Karpas-422 (cell line): ENCODE results near the gene ZMAT3. TPM values are rescaled to one million over a fixed set of nuclear protein-coding genes. Genes with fewer than 3 reads are reported as not detected.

Experiments used
- DNase-seq: peaks from one replicate; pipeline ENCODE4 v3.0.0-alpha.2; 2015
- H2AFZ ChIP-seq: fragments of 200-600 bp; sonication (generic); 2 replicates; pipeline ENCODE4 v1.6.1; 2014; ENCODE audit warnings: antibody characterized with exemption, low read length, mixed read lengths
- H3K27ac ChIP-seq: fragments of 200-600 bp; sonication (generic); 2 replicates; pipeline ENCODE4 v1.5.1; 2014; ENCODE audit warnings: mild to moderate bottlenecking, low read length, moderate library complexity
- H3K27me3 ChIP-seq: fragments of 200-600 bp; sonication (generic); 2 replicates; pipeline ENCODE4 v1.6.1; 2014; ENCODE audit warnings: low read length, mixed read lengths
- H3K36me3 ChIP-seq: fragments of 200-600 bp; sonication (generic); 2 replicates; pipeline ENCODE4 v1.6.1; 2014; ENCODE audit warnings: low read length, mixed read lengths; ENCODE audit not compliant: insufficient read depth
- H3K4me1 ChIP-seq: fragments of 200-600 bp; sonication (generic); 2 replicates; pipeline ENCODE4 v1.6.1; 2014; ENCODE audit warnings: mild to moderate bottlenecking, low read length, mixed read lengths
- H3K4me2 ChIP-seq: fragments of 200-600 bp; sonication (generic); 2 replicates; pipeline ENCODE4 v1.6.1; 2014; ENCODE audit warnings: low read length, low read depth, mild to moderate bottlenecking; ENCODE audit not compliant: poor library complexity, severe bottlenecking
- H3K4me3 ChIP-seq: fragments of 200-600 bp; sonication (generic); 2 replicates; pipeline ENCODE4 v1.5.1; 2014; ENCODE audit warnings: mild to moderate bottlenecking, antibody characterized with exemption, low read length, mixed read lengths
- H3K79me2 ChIP-seq: fragments of 200-600 bp; sonication (generic); 2 replicates; pipeline ENCODE4 v1.6.1; 2014; ENCODE audit warnings: mild to moderate bottlenecking, low read length, mixed read lengths
- H3K9ac ChIP-seq: fragments of 200-600 bp; sonication (generic); 2 replicates; pipeline ENCODE4 v1.6.0; 2014; ENCODE audit warnings: low read length
- H3K9me2 ChIP-seq: fragments of 200-600 bp; sonication (generic), shearing (Covaris generic); replicated peaks from 2 replicates; pipeline ENCODE4 v1.6.0; 2014; ENCODE audit warnings: mild to moderate bottlenecking, low read length, moderate library complexity; ENCODE audit not compliant: insufficient read depth
- H3K9me3 ChIP-seq: fragments of 300-700, 200-600 bp; sonication (generic); 2 replicates; pipeline ENCODE4 v1.6.1; 2014; ENCODE audit warnings: low read length, mixed read lengths
- H4K20me1 ChIP-seq: fragments of 200-600 bp; sonication (generic); 2 replicates; pipeline ENCODE4 v1.6.1; 2014; ENCODE audit warnings: mild to moderate bottlenecking, antibody characterized with exemption, low read length, low read depth; ENCODE audit not compliant: insufficient read depth
- small RNA-seq: library from RNA; depleted of rRNA; stranded (forward); fragments of <200 nt; gene quantifications from one replicate; pipeline ENCODE3, GENCODE V24; 2014
- total RNA-seq: library from RNA; depleted of rRNA; stranded (reverse); fragments of >200 nt; shearing (Covaris generic); gene quantifications from 2 replicates; pipeline ENCODE4 v1.2.3, GENCODE V29; 2014; ENCODE audit warnings: low replicate concordance; rRNA removed

Gene ZMAT3
- total RNA-seq, 1 experiment from 2014 or later: 11.9 TPM

GRCh38 chr3:178975320-178975719, 96.3 kb downstream of the ZMAT3 start:
- no peak overlapping the region for H3K4me2 ChIP-seq
- no peak overlapping the region for H3K9ac ChIP-seq
- H2AFZ ChIP-seq: no peak overlapping the region
- H3K27me3 ChIP-seq: no peaks in the 10 kb centered on the region
- no peaks in the 10 kb centered on the region for H3K9me3 ChIP-seq
- no peaks in the 10 kb centered on the region for H3K36me3 ChIP-seq
- no peak for DNase-seq
- no peaks in the 10 kb centered on the region for H4K20me1 ChIP-seq
- H3K79me2 ChIP-seq: no peaks in the 10 kb centered on the region
- H3K4me3 ChIP-seq: no peak overlapping the region
- no peaks in the 10 kb centered on the region for H3K9me2 ChIP-seq
- no peaks in the 10 kb centered on the region for H3K4me1 ChIP-seq
- no peak overlapping the region for H3K27ac ChIP-seq

GRCh38 chr3:178971614-178972013, 100.0 kb downstream of the ZMAT3 start:
- H3K27me3 ChIP-seq: no peaks in the 10 kb centered on the region
- peaks cover 28% of the 10 kb centered on the region for H3K4me1 ChIP-seq
- H3K9me2 ChIP-seq: no peaks in the 10 kb centered on the region
- H4K20me1 ChIP-seq: no peaks in the 10 kb centered on the region
- no peaks in the 10 kb centered on the region for H3K9me3 ChIP-seq
- H3K27ac ChIP-seq: no peak overlapping the region
- H3K4me2 ChIP-seq: no peak overlapping the region
- no peaks in the 10 kb centered on the region for H3K79me2 ChIP-seq
- no peak overlapping the region for H3K4me3 ChIP-seq
- no peak overlapping the region for H3K9ac ChIP-seq
- H3K36me3 ChIP-seq: no peaks in the 10 kb centered on the region
- H2AFZ ChIP-seq: no peak overlapping the region
- no peak for DNase-seq

- Histone ChIP-seq H3K4me2 (no peak overlapping the region), H3K27me3 (no peaks in the 10 kb centered on the region), H4K20me1 (no peaks in the 10 kb centered on the region), H3K36me3 (no peaks in the 10 kb centered on the region), H3K9me2 (no peaks in the 10 kb centered on the region), H3K9me3 (no peaks in the 10 kb centered on the region), H3K4me3 (no peak overlapping the region), H3K9ac (no peak overlapping the region), H3K79me2 (no peaks in the 10 kb centered on the region), H2AFZ (0 out of 2 replicates have a peak overlapping the region, but pooled peaks have one; percentile 64), H3K4me1 (peaks cover 33% of the 10 kb centered on the region), H3K27ac (no peak overlapping the region)
- DNase-seq: peak; percentile 51
Observed at GRCh38 chr3:178969004-178969700, 102.5 kb downstream of the ZMAT3 start.

Small RNAs within 50 kb of the gene (small RNA-seq; reads per million reads assigned to genes)
- not detected for gene RF00019

Other genes starting within 250 kb of the ZMAT3 start
- gene PIK3CA, start 76.5 kb upstream of the ZMAT3 start, total RNA-seq: 8.5 and 22.7 TPM in 2 replicates
- gene KCNMB3, start 179.3 kb upstream of the ZMAT3 start, total RNA-seq: 17.1 and 28.3 TPM in 2 replicates